Stimulated activated CD4-positive, alpha-beta T cell treated with anti-CD3 and anti-CD28 coated beads, Interleukin-1b, Interleukin-23, amount 100 ng/mL, for 1 hour (primary cell): ENCODE measurements around the gene EXD3.
A peak's percentile ranks its signal among the peaks of the same experiment; 100 is the strongest.

Source experiments
- DNase-seq, 2 donors: peaks; one replicate each; pipeline ENCODE4 v3.0.0-alpha.2; 2020; ENCODE audit warnings: low read depth in 2 of 2

The EXD3 gene

GRCh38 chr9:137447722-137448601 is 25.0 kb upstream of the EXD3 start:
- no peak for DNase-seq

- DNase-seq: no peak
These were observed 24.0 kb upstream of the EXD3 start for GRCh38 chr9:137446851-137447471.

GRCh38 chr9:137445930-137446431 is 23.0 kb upstream of the EXD3 start:
- no peak for DNase-seq

- DNase-seq: peak; percentile 63 to 82
These were observed 22.4 kb upstream of the EXD3 start for GRCh38 chr9:137445275-137445807.

- no peak for DNase-seq
These were observed 21.3 kb upstream of the EXD3 start for GRCh38 chr9:137444106-137444790.

- no peak for DNase-seq
These were observed 19.0 kb upstream of the EXD3 start for GRCh38 chr9:137441935-137442321.

- DNase-seq: no peak
These were observed 18.4 kb upstream of the EXD3 start, which contains the start of gene ENTPD8 for GRCh38 chr9:137441289-137441934. Gene ENTPD8, minus strand, starts transcription at chr9:137441357. Its CDS starts 3,072 bp downstream, at chr9:137438285.

GRCh38 chr9:137439158-137439714 is 16.3 kb upstream of the EXD3 start:
- no peak for DNase-seq

GRCh38 chr9:137438591-137439157 is 15.7 kb upstream of the EXD3 start:
- no peak for DNase-seq

- no peak for DNase-seq
These were observed 15.0 kb upstream of the EXD3 start for GRCh38 chr9:137437691-137438590.

- DNase-seq: no peak
These were observed 14.0 kb upstream of the EXD3 start for GRCh38 chr9:137436761-137437600.

- no peak for DNase-seq
These were observed 13.2 kb upstream of the EXD3 start for GRCh38 chr9:137435980-137436760.

GRCh38 chr9:137435381-137435891 is 12.5 kb upstream of the EXD3 start:
- DNase-seq: no peak

- no peak for DNase-seq
These were observed 11.8 kb upstream of the EXD3 start for GRCh38 chr9:137434498-137435380.

GRCh38 chr9:137433916-137434431 is 11.0 kb upstream of the EXD3 start:
- no peak for DNase-seq

GRCh38 chr9:137433349-137433915 is 10.5 kb upstream of the EXD3 start:
- DNase-seq: no peak
